GM19328 (cell line): ENCODE measurements around the gene CMSS1.

Experiments
- ATAC-seq: cut with Tn5 transposase; IDR thresholded peaks from one replicate; pipeline ENCODE4 v1.9.1; 2021; ENCODE audit warnings: mild to moderate bottlenecking, moderate library complexity; ENCODE audit not compliant: unreplicated experiment

The CMSS1 gene

DNA sequence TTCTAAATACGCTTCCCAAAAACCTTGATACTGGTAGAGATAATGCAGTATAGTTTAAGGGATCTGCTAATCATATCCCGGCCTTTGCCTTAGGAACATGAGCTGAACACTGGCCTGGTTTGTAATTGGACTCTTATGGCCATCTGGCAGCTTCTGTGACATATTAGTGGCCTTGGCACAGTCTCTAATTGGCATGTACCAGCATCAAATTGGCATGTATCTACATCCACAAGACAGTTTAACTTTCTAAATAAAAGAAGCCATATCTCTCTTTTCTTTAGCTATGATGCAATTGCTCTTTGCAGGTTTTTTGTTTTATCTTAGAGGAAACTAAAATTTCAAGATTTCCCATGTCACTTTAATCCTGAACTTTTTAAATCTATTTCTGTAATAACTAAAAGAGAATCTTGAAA is 341.3 kb downstream of the CMSS1 start:
- ATAC-seq = no peak

GRCh38 chr3:100159331-100160153 is 341.9 kb downstream of the CMSS1 start:
- no peak for ATAC-seq

GRCh38 chr3:100160521-100160920 is 342.9 kb downstream of the CMSS1 start:
- ATAC-seq = no peak

DNA sequence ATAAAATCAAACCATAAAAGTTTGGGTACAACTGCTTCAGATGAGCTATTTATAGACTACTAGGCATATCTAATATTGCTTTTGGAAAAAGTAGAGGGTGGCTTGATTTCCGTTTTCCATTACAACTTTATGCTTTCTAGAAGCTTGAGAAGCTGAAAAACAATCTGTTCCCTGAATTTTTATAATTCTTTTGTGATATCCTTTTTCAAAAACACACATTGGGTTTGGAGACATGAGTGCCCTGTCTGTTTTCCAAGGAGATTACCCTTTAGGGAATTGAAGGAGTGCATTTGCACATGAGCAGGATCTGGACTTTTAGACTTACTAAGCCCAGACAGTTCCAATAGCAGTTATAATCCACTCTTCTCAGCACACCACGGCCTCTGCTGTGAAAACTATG is 346.1 kb downstream of the CMSS1 start:
- no peak for ATAC-seq

- ATAC-seq = no peak
Measured at GRCh38 chr3:100164743-100165142, 347.1 kb downstream of the CMSS1 start.

DNA sequence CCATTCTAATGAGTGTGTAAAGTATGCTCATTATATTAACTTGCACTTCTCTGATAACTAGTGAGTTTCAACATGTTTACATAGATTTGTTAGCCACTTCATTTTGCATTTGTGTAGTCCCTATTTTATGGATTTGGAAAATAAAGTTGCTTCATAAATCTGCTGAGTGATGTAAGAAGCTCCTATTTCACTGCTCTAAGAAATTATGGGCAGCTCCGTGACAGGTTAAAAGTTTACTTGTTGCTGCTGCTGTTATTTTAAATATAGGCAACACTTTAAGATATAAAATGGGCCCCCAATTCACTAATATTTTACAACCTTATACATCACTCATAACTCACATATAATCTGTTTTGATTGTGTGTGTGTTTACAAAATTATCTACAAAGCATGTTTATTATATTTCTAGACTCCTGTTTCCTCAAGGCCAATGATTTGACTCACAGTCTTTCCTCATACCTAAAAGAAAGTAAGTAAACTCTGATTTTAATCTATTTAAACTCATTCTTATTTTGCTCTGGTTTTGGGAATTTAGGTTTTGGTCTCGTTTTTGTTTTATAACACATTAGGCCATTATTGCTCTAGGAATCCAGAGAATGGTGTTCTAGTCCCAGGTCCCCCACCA is 348.4 kb downstream of the CMSS1 start:
- ATAC-seq = no peak

DNA sequence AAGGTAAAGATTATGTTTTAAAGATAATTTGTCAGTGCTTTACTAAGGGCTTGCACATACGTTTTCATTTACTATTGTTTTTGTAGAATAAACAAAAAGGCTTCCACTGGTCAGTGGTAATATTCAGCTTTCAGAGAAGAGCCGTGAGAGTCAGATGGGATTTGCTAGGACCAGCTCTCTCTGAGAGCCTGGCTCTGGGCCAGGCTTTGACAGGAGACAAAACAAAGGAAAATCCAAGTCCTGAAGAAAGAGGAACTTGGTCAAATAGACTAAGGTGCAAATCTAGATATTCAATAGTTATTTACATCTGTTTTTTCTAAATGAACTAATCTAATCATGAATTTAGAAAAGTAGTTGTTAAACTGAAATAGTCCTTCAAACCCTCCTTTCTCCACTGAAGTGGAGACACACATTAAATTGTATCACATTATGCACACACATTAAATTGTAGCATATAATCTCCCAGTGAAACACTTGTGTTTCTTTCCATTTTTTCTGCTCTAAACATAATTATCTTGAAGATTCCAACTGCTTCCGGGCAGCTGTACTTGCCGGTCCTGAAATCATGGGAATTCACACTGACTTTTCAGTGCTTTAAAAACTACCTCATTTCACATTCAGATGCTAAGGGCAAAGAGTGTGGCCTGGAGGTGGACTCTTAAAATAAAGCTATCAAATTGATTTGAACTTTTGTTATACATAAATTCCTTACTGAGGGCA is 351.7 kb downstream of the CMSS1 start:
- ATAC-seq = no peak

DNA sequence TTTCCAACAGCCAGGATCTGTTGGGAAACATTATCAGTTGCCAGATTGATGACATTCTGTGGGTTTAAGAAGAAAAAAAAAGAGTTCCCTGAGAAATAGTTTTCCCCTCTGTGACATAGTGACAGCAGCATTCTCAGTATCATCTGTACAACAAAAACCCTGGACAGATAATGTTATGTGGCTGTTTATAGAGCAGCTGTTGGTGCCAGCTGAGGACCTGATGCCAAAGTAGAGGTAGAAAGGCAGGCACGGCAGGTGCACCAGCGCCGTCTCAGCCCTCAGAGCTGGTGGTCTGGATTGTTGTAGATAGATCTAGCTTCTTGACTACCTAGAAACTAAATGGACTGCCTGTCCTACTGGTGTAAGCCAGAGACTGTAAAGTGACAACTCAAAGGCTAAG is 352.8 kb downstream of the CMSS1 start:
- ATAC-seq = no peak

DNA sequence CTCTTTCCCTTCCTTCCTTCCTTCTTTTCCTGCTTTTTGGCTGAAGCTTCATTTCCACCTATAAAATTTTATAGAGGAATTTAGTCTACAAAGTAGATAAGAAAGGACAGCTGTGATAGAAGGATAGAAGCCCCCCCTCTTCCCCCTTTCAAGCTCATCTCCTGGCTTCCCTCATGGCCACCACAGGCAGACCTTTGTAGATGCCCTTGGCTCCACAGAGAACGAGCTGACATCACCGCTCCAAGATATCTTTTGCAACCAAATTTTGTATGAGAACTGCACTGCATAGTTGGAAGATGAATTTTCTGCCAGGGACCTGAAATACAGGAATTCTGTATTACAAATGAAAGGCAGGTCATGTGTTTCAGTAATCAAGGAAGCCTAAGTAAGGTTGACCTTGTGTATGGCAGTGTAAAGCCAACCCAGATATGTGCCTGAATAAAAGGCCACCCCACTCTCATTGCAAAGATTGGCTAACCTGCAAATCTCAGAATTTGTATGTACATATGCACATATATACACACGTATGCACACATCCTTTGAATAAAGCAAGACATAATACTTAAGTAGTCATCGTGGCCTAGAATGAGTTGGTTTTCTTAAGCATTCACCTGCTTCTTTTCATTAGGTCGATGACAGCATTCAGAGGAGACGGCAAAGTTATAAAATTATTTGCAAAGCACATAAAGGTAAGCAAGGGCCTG is 353.7 kb downstream of the CMSS1 start:
- ATAC-seq = no peak

- no peak for ATAC-seq
Measured at GRCh38 chr3:100173961-100174360, 356.3 kb downstream of the CMSS1 start.

DNA sequence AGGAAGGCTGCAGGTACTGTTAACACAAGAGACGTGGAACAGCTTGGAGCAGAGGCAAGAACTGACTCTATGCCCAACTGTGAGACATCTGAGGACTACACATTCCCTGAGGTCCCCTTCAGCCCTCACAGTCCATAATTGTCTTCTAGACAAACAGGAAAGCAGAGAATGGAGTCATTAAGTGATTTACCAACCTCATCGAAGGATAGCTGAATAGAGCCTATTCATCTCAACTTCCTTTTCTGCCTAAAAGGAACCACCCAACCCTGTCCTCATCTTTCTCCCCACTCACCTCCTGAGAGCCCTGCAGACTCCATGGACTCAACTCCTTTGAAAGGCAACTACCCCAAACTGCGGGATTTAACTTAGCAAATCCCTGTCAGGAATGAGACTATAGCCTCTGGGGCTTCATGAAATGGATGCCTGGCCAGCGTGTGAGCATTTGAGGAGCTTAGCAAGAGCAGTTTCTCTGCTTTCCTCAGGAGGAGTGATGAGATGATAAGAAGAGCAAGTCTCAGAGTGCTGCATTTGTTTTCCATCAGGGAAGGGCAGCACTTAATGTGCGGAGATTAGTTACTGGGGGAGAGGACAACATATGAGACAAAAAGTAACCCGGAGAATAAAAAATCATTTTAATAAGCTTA is 358.1 kb downstream of the CMSS1 start:
- ATAC-seq = no peak

DNA sequence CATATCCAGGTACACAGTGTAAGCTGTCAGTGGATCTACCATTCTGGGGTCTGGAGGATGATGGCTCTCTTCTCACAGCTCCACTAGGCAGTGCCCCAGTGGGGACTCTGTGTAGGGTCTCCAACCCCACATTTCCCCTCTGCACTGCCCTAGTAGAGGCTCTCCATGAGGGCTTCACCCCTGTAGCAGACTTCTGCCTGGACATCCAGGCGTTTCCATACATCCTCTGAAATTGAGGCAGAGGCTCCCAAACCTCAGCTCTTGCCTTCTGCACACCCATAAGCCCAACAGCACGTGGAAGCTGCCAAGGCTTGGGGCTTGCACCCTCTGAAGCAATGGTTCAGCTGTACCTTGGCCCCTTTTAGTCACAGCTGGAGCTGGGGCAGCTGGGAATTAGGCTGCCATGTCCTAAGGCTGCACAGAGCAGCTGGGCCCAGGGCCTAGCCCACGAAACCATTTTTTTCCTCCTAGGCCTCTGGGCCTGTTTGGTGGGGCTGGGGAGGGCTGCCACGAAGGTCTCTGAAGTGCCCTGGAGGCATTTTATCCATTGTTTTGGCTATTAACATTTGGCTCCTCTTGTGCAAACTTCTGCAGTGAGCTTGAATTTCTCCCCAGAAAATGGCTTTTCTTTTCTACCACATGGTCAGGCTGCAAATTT is 362.2 kb downstream of the CMSS1 start:
- no peak for ATAC-seq

GRCh38 chr3:100183608-100184125 is 366.0 kb downstream of the CMSS1 start:
- ATAC-seq = no peak

GRCh38 chr3:100184948-100185570 is 367.4 kb downstream of the CMSS1 start:
- no peak for ATAC-seq

- ATAC-seq = no peak
Measured at GRCh38 chr3:100185847-100186246, 368.2 kb downstream of the CMSS1 start.

- ATAC-seq = no peak
Measured at GRCh38 chr3:100189444-100189964, 371.8 kb downstream of the CMSS1 start.

DNA sequence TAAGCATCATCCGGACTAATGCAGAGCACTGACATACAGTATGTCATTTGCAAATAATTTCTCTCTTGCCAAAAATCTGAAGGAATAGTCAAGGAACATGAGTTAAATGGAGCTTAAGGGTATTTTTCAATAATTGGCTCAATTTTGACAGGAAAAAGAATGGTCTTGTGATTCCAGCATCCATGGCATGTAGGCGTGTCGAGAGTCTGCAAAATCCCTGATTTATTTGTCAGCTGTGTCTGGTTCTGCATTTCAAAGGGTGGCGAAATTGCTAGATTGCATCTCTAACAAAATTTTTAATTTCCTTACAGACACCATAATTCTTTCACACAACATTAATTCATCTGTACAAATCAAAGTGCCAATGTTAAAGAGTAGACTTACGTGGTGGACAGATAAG is 377.7 kb downstream of the CMSS1 start:
- ATAC-seq = no peak

DNA sequence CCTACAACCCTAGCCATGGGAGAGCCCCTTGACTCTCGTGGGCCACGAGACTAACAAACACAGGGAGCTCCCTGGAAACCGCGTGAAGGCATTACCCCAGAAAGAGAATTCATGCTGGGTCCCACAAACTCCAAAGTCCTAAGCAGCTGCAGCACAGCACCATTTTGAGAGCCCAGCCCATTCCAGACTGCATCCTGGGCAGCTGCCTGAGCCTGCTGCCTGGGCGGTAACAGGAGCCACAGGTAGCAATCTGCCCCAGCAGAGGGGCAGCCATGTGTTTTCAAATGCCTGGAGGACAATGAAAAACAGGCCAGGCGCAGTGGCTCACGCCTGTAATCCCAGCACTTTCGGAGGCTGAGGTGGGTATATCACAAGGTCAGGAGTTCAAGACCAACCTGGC is 380.2 kb downstream of the CMSS1 start:
- no peak for ATAC-seq

DNA sequence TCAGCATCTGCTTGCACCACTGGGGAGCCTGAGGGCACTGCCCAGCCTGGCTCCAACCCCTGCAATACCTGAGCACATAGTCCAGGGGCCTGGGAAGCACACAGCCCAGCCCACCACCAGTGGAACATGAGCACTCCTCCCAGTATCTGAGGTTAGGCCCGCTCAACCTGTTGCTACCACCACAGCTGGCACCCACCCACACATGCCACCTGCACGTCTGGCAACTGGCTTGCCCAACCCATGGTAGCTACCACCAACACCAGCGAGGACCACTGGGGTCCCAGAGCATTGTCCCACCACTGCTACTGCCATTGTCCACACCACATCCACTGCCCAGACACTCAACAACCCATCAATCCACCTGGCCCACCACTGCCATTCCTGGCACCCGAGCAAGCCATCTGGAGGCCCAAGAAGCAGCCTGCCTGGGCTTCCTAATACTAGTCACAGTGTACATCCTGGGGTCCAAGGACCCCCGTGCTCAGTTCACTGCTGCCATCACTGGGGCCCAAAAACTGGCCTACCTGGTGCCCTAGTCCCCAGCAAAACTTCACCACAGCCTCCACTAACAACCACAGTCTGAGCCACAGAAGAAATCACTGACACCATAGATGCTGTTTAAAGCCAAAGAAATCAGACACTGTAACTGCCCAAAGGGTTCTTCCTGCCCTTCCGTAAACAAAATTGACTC is 381.1 kb downstream of the CMSS1 start:
- ATAC-seq = no peak
